ENCODE results near the gene DEPDC1B. TPM values are rescaled to one million over a fixed set of nuclear protein-coding genes. Genes with fewer than 3 reads are reported as not detected.
A peak's percentile ranks its signal among the peaks of the same experiment; 100 is the strongest.

The DEPDC1B gene
- total RNA-seq, 1 experiment from 2014 or later = 34.9 TPM

DNA sequence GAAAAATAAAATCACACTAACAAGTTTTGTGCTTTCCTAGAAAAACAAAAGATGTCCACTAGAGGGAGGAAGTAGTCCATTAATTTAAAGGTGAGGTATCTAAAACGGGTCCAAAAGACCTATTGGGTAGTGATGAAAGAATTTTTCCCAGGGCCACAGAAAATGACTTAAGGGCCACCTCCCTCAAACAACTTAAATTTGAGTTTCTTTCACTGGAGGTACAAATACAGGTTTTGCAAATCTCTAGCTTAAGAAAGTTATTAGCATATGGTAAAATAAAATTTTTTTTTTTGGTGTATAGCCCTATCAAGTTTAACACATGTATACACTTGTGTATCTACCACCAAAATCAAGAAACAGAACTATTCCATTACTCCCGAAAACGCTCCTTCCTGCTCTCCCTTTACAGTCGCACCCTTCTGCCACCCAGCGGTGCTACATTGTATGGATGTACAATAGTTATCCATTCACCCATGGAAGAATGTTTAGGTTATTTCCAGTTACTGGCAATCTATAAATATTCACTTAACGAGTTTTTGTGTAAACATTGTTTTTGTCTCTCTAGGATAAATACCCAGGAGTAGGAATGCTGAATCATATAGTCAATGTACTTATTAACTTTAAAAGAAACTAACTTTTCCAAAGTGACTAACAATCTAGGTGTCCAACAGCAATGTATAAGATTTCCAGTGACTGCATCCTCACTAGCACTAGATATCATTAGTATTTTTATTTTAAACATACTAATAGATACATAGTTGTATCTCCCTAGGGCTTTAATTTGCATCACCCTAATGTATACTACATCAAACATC, 21.9 kb downstream of the DEPDC1B start:
- Histone ChIP-seq H3K27me3 (replicated peaks; ENCODE audit: insufficient read depth, low read depth, low read length, poor library complexity) (no peaks in the 10 kb centered on the region), H3K9me3 (ENCODE audit: low read depth, low read length, poor library complexity, severe bottlenecking) (no peaks in the 10 kb centered on the region), H3K36me3 (ENCODE audit: insufficient read depth, low read length, poor library complexity, severe bottlenecking) (no peaks in the 10 kb centered on the region), H3K4me1 (ENCODE audit: insufficient read depth, low read length, poor library complexity, severe bottlenecking) (peaks cover 3% of the 10 kb centered on the region), H3K27ac (ENCODE audit: low read depth, low read length, poor library complexity, severe bottlenecking) (no peak overlapping the region), H3K4me3 (ENCODE audit: low read depth, low read length, poor library complexity, severe bottlenecking) (no peak overlapping the region)
- no peak for TF ChIP-seq EZH2 (IDR thresholded peaks at IDR 0.05; ENCODE audit: borderline replicate concordance, low read depth, low read length, poor library complexity, severe bottlenecking)
- TF ChIP-seq, protein P1, sequence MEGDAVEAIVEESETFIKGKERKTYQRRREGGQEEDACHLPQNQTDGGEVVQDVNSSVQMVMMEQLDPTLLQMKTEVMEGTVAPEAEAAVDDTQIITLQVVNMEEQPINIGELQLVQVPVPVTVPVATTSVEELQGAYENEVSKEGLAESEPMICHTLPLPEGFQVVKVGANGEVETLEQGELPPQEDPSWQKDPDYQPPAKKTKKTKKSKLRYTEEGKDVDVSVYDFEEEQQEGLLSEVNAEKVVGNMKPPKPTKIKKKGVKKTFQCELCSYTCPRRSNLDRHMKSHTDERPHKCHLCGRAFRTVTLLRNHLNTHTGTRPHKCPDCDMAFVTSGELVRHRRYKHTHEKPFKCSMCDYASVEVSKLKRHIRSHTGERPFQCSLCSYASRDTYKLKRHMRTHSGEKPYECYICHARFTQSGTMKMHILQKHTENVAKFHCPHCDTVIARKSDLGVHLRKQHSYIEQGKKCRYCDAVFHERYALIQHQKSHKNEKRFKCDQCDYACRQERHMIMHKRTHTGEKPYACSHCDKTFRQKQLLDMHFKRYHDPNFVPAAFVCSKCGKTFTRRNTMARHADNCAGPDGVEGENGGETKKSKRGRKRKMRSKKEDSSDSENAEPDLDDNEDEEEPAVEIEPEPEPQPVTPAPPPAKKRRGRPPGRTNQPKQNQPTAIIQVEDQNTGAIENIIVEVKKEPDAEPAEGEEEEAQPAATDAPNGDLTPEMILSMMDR (conservative IDR thresholded peaks at IDR 0.05; ENCODE audit: low read depth, low read length) = peak; percentile 62
- ChIA-PET CTCF (no interaction called here), POLR2A (ENCODE audit: low non-redundant PET) (no interaction called here)
- BruUV-seq (replicated peaks) = no TSS peak
- intact Hi-C loops (cut with micrococcal nuclease; ENCODE audit: unreplicated experiment) = loop anchor here (10.0 kb wide), 1 partner anchor 1257 kb away; no protein-coding TSS in a partner anchor
- peak; percentile 46 for DNase-seq (ENCODE audit: low spot score)

DNA sequence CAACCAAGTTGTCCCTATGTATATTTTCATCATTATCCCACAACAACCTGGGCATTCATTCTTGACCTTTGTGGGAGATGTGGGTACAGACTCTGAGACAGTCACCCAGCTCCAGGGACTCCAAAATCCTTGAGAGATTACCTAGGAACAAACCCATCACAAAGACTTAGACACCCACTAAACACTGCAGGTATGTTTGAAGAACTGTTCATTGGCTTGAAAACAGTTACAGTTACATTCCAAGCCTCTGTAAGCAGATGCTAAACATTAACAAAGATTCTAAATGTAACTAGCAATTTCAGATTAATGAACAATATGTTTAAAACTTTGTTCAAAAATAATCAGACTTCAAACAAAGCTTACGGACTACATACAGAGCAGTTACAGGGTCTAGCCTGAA, 24.7 kb downstream of the DEPDC1B start:
- Histone ChIP-seq H3K4me3 (ENCODE audit: low read depth, low read length, poor library complexity, severe bottlenecking) (no peak overlapping the region), H3K9me3 (ENCODE audit: low read depth, low read length, poor library complexity, severe bottlenecking) (no peaks in the 10 kb centered on the region), H3K27ac (ENCODE audit: low read depth, low read length, poor library complexity, severe bottlenecking) (no peak overlapping the region), H3K4me1 (ENCODE audit: insufficient read depth, low read length, poor library complexity, severe bottlenecking) (peaks cover 6% of the 10 kb centered on the region), H3K36me3 (ENCODE audit: insufficient read depth, low read length, poor library complexity, severe bottlenecking) (no peaks in the 10 kb centered on the region), H3K27me3 (replicated peaks; ENCODE audit: insufficient read depth, low read depth, low read length, poor library complexity) (no peaks in the 10 kb centered on the region)
- intact Hi-C loops (cut with micrococcal nuclease; ENCODE audit: unreplicated experiment) = loop anchor here (10.0 kb wide), 1 partner anchor 1260 kb away; no protein-coding TSS in a partner anchor
- BruUV-seq (replicated peaks) = no TSS peak
- DNase-seq (ENCODE audit: low spot score) = no peak
- no peak for TF ChIP-seq EZH2 (IDR thresholded peaks at IDR 0.05; ENCODE audit: borderline replicate concordance, low read depth, low read length, poor library complexity, severe bottlenecking)
- TF ChIP-seq, protein P1 (conservative IDR thresholded peaks at IDR 0.05; ENCODE audit: low read depth, low read length) = no peak
- ChIA-PET CTCF (no interaction called here), POLR2A (ENCODE audit: low non-redundant PET) (no interaction called here)

DNA sequence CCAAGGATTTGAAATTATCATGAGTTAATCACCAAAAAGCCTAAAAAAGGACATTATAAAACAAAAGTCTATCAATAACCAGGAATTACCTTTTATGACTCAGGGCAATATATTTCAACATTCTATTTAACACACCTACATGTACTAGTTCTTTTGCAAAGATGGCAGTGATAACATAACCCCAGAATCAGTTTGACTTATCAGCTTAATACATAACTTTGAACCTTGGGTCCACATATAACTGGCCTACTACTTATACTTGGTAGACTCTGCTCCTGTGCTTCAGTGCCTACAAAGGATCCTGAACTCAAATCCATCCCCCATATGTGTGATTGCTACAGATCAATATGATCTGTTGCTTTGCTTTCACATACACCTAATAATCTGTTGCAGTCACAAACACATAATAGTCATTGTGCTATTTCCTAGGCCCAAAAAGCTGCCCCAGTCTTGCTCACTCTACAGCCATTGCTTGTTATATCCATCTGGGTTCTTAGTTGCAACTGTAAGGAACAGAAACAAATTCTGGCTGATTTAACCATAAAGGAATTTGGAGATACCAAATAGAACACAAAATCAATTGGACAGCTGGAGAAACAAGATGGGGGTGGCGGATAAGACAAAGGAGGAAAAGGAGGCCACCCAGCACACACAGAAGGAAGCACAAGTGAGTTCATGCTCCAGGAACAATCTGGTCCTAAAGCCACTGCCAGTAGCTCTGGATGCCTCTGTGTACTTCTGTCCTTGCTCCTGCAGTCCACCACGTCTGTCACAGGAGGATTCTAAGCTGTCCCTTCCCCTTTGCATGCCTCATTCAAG, 25.5 kb downstream of the DEPDC1B start:
- DNase-seq (ENCODE audit: low spot score) = no peak
- Histone ChIP-seq H3K9me3 (ENCODE audit: low read depth, low read length, poor library complexity, severe bottlenecking) (no peaks in the 10 kb centered on the region), H3K27me3 (replicated peaks; ENCODE audit: insufficient read depth, low read depth, low read length, poor library complexity) (no peaks in the 10 kb centered on the region), H3K36me3 (ENCODE audit: insufficient read depth, low read length, poor library complexity, severe bottlenecking) (no peaks in the 10 kb centered on the region), H3K4me1 (ENCODE audit: insufficient read depth, low read length, poor library complexity, severe bottlenecking) (peaks cover 6% of the 10 kb centered on the region), H3K27ac (ENCODE audit: low read depth, low read length, poor library complexity, severe bottlenecking) (no peak overlapping the region), H3K4me3 (ENCODE audit: low read depth, low read length, poor library complexity, severe bottlenecking) (no peak overlapping the region)
- no TSS peak for BruUV-seq (replicated peaks)
- TF ChIP-seq EZH2 (IDR thresholded peaks at IDR 0.05; ENCODE audit: borderline replicate concordance, low read depth, low read length, poor library complexity, severe bottlenecking) = no peak
- TF ChIP-seq, protein P1 (conservative IDR thresholded peaks at IDR 0.05; ENCODE audit: low read depth, low read length) = no peak
- CTCF ChIA-PET = no interaction called here
- intact Hi-C loops (cut with micrococcal nuclease; ENCODE audit: unreplicated experiment) = loop anchor here (10.0 kb wide), 1 partner anchor 1260 kb away; no protein-coding TSS in a partner anchor
- POLR2A ChIA-PET (ENCODE audit: low non-redundant PET) = no interaction called here
